B cell (primary cell): ENCODE measurements around the gene GRID2. TPM values are rescaled to one million over a fixed set of nuclear protein-coding genes. Genes with fewer than 3 reads are reported as not detected.

Source experiments
- ATAC-seq: fragments of 200-7000 bp; cut with Tn5 transposase; one replicate; pipeline ENCODE4 v1.10.0; 2021; ENCODE audit warnings: low read depth, mild to moderate bottlenecking, moderate number of reproducible peaks, moderate library complexity
- CTCF ChIA-PET: fragments of 350-600 bp; sonication (Branson Sonifier 250); formaldehyde crosslinking; loops from one replicate; lab custom pipeline; 2021; ENCODE audit warnings: antibody characterized with exemption, inconsistent platforms; lab: Charles Lee
- POLR2A ChIA-PET: fragments of 350-600 bp; sonication (Branson Sonifier 250); formaldehyde crosslinking; loops from one replicate; lab custom pipeline; 2021; ENCODE audit warnings: antibody characterized with exemption; lab: Charles Lee
- DNase-seq: peaks from one replicate; pipeline ENCODE4 v3.0.0; 2013
- H2AFZ ChIP-seq: 2 replicates; pipeline ENCODE4 v1.6.1; 2012; ENCODE audit warnings: mild to moderate bottlenecking, low read depth, low read length; ENCODE audit not compliant: insufficient read depth, poor library complexity, severe bottlenecking
- H3K27ac ChIP-seq, 2 donors: 1 replicate in 1 of 2; 2 replicates in 1 of 2; pipeline ENCODE4 v1.5.1; 2012 to 2013; ENCODE audit warnings: low read length in 2 of 2, mild to moderate bottlenecking in 2 of 2, moderate library complexity in 1 of 2
- H3K27me3 ChIP-seq, 4 experiments: fragments of 200-600 bp in 1 of 4; sonication (generic) in 1 of 4; replicated peaks in 1 of 4; 1 replicate in 2 of 4; 2 replicates in 2 of 4; pipeline versions ENCODE4 v1.6.1 to v1.7.0; 2013 to 2016; ENCODE audit warnings: low read length in 3 of 4, mild to moderate bottlenecking in 2 of 4, mixed read lengths in 1 of 4, moderate library complexity in 1 of 4; ENCODE audit not compliant: insufficient read depth in 4 of 4, control insufficient read depth in 3 of 4; ENCODE audit errors: control extremely low read depth in 1 of 4
- H3K36me3 ChIP-seq, 2 experiments: replicated peaks in 1 of 2; 1 replicate in 1 of 2; 2 replicates in 1 of 2; pipeline versions ENCODE4 v1.6.1 to v1.7.1; 2013; ENCODE audit warnings: low read length in 1 of 2; ENCODE audit not compliant: insufficient read depth in 2 of 2, control insufficient read depth in 1 of 2; ENCODE audit errors: control extremely low read depth in 1 of 2, extremely low read depth in 1 of 2
- H3K4me1 ChIP-seq, 2 donors: fragments of 200-600 bp in 1 of 2; sonication (generic) in 1 of 2; 1 replicate in 1 of 2; 2 replicates in 1 of 2; pipeline versions ENCODE4 v1.5.1 to v1.6.1; 2013 to 2017; ENCODE audit warnings: low read length in 2 of 2; ENCODE audit not compliant: control insufficient read depth in 2 of 2, insufficient read depth in 2 of 2
- H3K4me2 ChIP-seq: replicated peaks from 2 replicates; pipeline ENCODE3; 2012; ENCODE audit warnings: mild to moderate bottlenecking, low read depth, low read length; ENCODE audit not compliant: poor library complexity, severe bottlenecking
- H3K4me3 ChIP-seq, 5 experiments: fragments of 200-600 bp in 1 of 5; sonication (generic) in 1 of 5; 1 replicate in 3 of 5; 2 replicates in 2 of 5; pipeline versions ENCODE4 v1.5.1 to v1.7.0; 2011 to 2016; ENCODE audit warnings: low read length in 4 of 5, mild to moderate bottlenecking in 4 of 5, low read depth in 2 of 5, control low read depth in 1 of 5, moderate library complexity in 1 of 5; ENCODE audit not compliant: insufficient read depth in 1 of 5; ENCODE audit errors: control extremely low read depth in 1 of 5, extremely low read depth in 1 of 5
- H3K79me2 ChIP-seq: fragments of 200-600 bp; sonication (generic); one replicate; pipeline ENCODE4 v1.6.0; 2016; ENCODE audit warnings: low read length; ENCODE audit not compliant: control insufficient read depth, insufficient read depth
- H3K9ac ChIP-seq: fragments of 200-600 bp; sonication (generic); 2 replicates; pipeline ENCODE4 v1.6.1; 2017; ENCODE audit warnings: mild to moderate bottlenecking, low read length, moderate library complexity
- H3K9me3 ChIP-seq, 3 donors: one replicate each; pipeline versions ENCODE4 v1.6.1 to v1.7.1; 2013; ENCODE audit warnings: low read length in 2 of 3; ENCODE audit not compliant: control insufficient read depth in 2 of 3, insufficient read depth in 1 of 3; ENCODE audit errors: control extremely low read depth in 1 of 3
- H4K20me1 ChIP-seq: 2 replicates; pipeline ENCODE4 v1.6.0; 2012; ENCODE audit warnings: mild to moderate bottlenecking, low read length; ENCODE audit not compliant: insufficient read depth, control insufficient read depth, poor library complexity, severe bottlenecking
- H3K27ac Mint-ChIP-seq: one replicate; pipeline ENCODE4 v1.8.0; 2021; ENCODE audit warnings: mixed read lengths
- H3K27me3 Mint-ChIP-seq: one replicate; pipeline ENCODE4 v1.8.0; 2021; ENCODE audit warnings: mixed read lengths
- H3K4me1 Mint-ChIP-seq: one replicate; pipeline ENCODE4 v1.8.0; 2021; ENCODE audit warnings: mixed read lengths
- H3K4me3 Mint-ChIP-seq: one replicate; pipeline ENCODE4 v1.8.0; 2021; ENCODE audit warnings: mixed read lengths
- H3K9me3 Mint-ChIP-seq: one replicate; pipeline ENCODE4 v1.8.0; 2022; ENCODE audit warnings: mixed read lengths; ENCODE audit not compliant: insufficient read depth
- EZH2 ChIP-seq: IDR thresholded peaks from 2 replicates; pipeline ENCODE4 v1.6.1; 2012; ENCODE audit warnings: borderline replicate concordance, low read depth, mild to moderate bottlenecking, moderate library complexity, low read length; ENCODE audit not compliant: insufficient read depth, poor library complexity, severe bottlenecking
- whole genome bisulfite sequencing: methylation state at CpG from one replicate; pipeline ENCODE4 v1.1.5; 2013; ENCODE audit warnings: missing lambda C conversion rate; ENCODE audit not compliant: insufficient coverage; 5-methylcytosine and 5-hydroxymethylcytosine counted together
- intact Hi-C: fragments of 100-400 bp; cut with micrococcal nuclease; formaldehyde crosslinking; loops from one replicate; pipeline ENCODE4 v1.10.0; 2022
- polyA plus RNA-seq: library from polyadenylated mRNA; depleted of rRNA; stranded (reverse); fragments of >200 nt; gene quantifications from 2 replicates; pipeline ENCODE4 v1.2.3, GENCODE V29; 2012
- total RNA-seq, 2 donors: library from RNA; stranded (reverse); fragments of 120-200 nt in 1 of 2; gene quantifications; 1 replicate in 1 of 2; 2 replicates in 1 of 2; pipeline versions ENCODE4 v1.2.3 to v1.2.4, GENCODE V29; 2013 to 2022
- TF ChIP-seq, protein P1 (sequence below): fragments of 200-600 bp; IDR thresholded peaks from one replicate; pipeline ENCODE4 v1.8.0; 2022; ENCODE audit warnings: antibody characterized with exemption, mild to moderate bottlenecking

Gene GRID2
- total and polyA plus RNA-seq, 2 donors (not counting 1 experiment from before 2014, with no cell fraction given) = not detected

DNA sequence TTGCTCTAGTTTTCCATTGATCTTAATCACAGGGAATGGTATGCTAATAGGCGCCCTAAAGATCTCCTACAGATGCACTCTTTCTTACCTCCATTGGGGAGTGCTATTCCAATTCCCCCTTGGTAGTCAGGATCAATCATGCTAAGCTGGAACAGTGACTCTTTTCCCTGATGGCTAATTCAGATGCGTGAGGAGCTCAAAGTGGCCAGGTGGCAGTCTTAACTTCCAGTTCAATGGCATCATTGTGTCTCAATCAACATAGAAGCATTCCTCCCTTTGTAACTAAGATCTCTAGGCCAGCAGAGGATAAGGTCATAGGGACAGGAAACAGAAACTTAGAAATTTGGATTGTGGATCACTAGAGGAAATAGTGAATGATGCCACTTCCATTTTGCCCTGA, 216.8 kb downstream of the GRID2 start:
- H3K9me3 Mint-ChIP-seq = no peaks in the 10 kb centered on the region
- no peak for DNase-seq
- TF ChIP-seq, protein P1, sequence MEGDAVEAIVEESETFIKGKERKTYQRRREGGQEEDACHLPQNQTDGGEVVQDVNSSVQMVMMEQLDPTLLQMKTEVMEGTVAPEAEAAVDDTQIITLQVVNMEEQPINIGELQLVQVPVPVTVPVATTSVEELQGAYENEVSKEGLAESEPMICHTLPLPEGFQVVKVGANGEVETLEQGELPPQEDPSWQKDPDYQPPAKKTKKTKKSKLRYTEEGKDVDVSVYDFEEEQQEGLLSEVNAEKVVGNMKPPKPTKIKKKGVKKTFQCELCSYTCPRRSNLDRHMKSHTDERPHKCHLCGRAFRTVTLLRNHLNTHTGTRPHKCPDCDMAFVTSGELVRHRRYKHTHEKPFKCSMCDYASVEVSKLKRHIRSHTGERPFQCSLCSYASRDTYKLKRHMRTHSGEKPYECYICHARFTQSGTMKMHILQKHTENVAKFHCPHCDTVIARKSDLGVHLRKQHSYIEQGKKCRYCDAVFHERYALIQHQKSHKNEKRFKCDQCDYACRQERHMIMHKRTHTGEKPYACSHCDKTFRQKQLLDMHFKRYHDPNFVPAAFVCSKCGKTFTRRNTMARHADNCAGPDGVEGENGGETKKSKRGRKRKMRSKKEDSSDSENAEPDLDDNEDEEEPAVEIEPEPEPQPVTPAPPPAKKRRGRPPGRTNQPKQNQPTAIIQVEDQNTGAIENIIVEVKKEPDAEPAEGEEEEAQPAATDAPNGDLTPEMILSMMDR = no peak
- no peak for TF ChIP-seq EZH2
- Histone ChIP-seq H2AFZ (no peak overlapping the region), H3K27me3 (no peaks in the 10 kb centered on the region), H4K20me1 (no peaks in the 10 kb centered on the region), H3K27ac (no peak overlapping the region), H3K4me3 (no peak overlapping the region), H3K4me2 (no peak overlapping the region), H3K9me3 (no peaks in the 10 kb centered on the region), H3K4me1 (no peaks in the 10 kb centered on the region), H3K9ac (no peak overlapping the region), H3K36me3 (no peaks in the 10 kb centered on the region), H3K79me2 (no peaks in the 10 kb centered on the region)
- H3K4me1 Mint-ChIP-seq = no peaks in the 10 kb centered on the region
- no peak overlapping the region for H3K4me3 Mint-ChIP-seq
- 94% methylated on average over 2 of the region's 2 CpGs for WGBS
- ChIA-PET POLR2A (no interaction called here), CTCF (no interaction called here)
- no peak for ATAC-seq
- intact Hi-C loops = no loop called here
- H3K27me3 Mint-ChIP-seq = no peaks in the 10 kb centered on the region
- no peak overlapping the region for H3K27ac Mint-ChIP-seq

DNA sequence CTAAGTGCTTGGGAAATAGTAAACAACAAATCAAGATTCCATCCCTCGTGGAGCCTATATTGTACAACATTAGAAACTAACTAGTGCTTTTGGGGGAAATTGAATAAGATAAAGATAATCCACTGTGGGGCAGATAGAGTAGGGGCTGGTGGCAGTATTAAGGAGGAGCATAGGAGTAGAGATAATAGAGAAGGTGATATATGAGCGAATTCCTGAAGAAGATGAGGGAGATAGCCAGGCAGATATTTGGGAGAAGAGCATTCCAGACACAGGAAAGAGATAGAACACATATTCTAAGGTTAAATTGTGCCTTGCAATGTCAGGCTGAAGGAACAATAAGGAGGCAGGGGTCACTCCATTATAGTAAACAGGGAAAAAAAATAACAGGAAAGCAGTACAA, 218.2 kb downstream of the GRID2 start:
- DNase-seq = no peak
- Histone ChIP-seq H3K9ac (no peak overlapping the region), H3K79me2 (no peaks in the 10 kb centered on the region), H3K4me3 (no peak overlapping the region), H4K20me1 (no peaks in the 10 kb centered on the region), H3K27me3 (no peaks in the 10 kb centered on the region), H3K36me3 (no peaks in the 10 kb centered on the region), H3K4me1 (no peaks in the 10 kb centered on the region), H3K9me3 (no peaks in the 10 kb centered on the region), H2AFZ (no peak overlapping the region), H3K27ac (no peak overlapping the region), H3K4me2 (no peak overlapping the region)
- no peaks in the 10 kb centered on the region for H3K27me3 Mint-ChIP-seq
- no peaks in the 10 kb centered on the region for H3K4me1 Mint-ChIP-seq
- no peaks in the 10 kb centered on the region for H3K9me3 Mint-ChIP-seq
- ChIA-PET POLR2A (no interaction called here), CTCF (no interaction called here)
- no peak overlapping the region for H3K4me3 Mint-ChIP-seq
- no peak for ATAC-seq
- 63% methylated on average over 1 of the region's 2 CpGs for WGBS
- TF ChIP-seq, protein P1 = no peak
- intact Hi-C loops = no loop called here
- H3K27ac Mint-ChIP-seq = no peak overlapping the region
